ENCODE results near the gene IL17REL.

Gene IL17REL

GRCh38 chr22:50058906-50059880, 46.6 kb upstream of the IL17REL start:
- TF ChIP-seq, protein P1, sequence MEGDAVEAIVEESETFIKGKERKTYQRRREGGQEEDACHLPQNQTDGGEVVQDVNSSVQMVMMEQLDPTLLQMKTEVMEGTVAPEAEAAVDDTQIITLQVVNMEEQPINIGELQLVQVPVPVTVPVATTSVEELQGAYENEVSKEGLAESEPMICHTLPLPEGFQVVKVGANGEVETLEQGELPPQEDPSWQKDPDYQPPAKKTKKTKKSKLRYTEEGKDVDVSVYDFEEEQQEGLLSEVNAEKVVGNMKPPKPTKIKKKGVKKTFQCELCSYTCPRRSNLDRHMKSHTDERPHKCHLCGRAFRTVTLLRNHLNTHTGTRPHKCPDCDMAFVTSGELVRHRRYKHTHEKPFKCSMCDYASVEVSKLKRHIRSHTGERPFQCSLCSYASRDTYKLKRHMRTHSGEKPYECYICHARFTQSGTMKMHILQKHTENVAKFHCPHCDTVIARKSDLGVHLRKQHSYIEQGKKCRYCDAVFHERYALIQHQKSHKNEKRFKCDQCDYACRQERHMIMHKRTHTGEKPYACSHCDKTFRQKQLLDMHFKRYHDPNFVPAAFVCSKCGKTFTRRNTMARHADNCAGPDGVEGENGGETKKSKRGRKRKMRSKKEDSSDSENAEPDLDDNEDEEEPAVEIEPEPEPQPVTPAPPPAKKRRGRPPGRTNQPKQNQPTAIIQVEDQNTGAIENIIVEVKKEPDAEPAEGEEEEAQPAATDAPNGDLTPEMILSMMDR (IDR thresholded peaks at IDR 0.05; ENCODE audit: low read depth, low read length, missing control alignments), result no peak
- H3K4me3 ChIP-seq (ENCODE audit: low read depth, low read length), result no peak overlapping the region
- no peak for DNase-seq (ENCODE audit: low read depth)

- no peak within 1 kb of the TSS for H3K4me3 ChIP-seq (ENCODE audit: low read depth, low read length)
Observed at GRCh38 chr22:50058061-50058905, 45.7 kb upstream of the IL17REL start, which contains the start of gene TTLL8. TSS of gene TTLL8 (minus strand) at chr22:50058298.

DNA sequence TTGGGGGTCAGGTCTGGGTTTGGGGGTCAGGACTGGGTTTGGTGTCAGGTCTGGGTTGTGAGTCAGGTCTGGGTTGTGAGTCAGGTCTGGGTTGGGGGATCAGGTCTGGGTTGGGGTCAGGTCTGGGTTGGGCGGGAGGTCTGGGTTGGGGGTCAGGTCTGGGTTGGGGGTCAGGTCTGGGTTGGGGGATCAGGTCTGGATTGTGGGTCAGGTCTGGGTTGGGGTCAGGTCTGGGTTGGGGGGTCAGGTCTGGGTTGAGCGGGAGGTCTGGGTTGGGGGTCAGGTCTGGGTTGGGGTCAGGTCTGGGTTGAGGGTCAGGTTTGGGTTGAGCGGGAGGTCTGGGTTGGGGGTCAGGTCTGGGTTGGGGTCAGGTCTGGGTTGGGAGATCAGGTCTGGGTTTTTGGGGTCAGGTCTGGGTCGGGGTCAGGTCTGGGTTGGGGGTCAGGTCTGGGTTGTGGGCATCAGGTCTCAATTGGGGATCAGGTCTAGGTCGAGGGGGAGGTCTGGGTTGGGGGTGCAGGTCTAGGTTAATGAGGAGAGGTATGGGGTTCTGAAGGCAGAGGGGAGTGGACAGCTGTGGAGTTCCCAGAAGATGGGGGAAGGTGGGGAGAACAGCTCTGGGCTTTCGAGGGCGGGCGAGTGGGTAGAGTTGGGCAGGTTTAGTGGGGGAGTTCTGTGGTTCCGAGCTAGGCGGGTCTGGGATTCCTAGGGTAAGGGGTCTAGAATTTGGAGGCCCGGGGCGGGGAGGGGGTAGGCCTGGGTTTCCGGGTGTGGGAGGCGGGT, 44.9 kb upstream of the IL17REL start:
- TF ChIP-seq, protein P1 (IDR thresholded peaks at IDR 0.05; ENCODE audit: low read depth, low read length, missing control alignments), result no peak
- no peak overlapping the region for H3K4me3 ChIP-seq (ENCODE audit: low read depth, low read length)
- no peak for DNase-seq (ENCODE audit: low read depth)

More at GRCh38 chr22:50058061-50058905, 45.7 kb upstream of the IL17REL start, which contains the start of gene TTLL8:
- TF ChIP-seq, protein P1 (IDR thresholded peaks at IDR 0.05; ENCODE audit: low read depth, low read length, missing control alignments), result no peak
- no peak for DNase-seq (ENCODE audit: low read depth)

DNA sequence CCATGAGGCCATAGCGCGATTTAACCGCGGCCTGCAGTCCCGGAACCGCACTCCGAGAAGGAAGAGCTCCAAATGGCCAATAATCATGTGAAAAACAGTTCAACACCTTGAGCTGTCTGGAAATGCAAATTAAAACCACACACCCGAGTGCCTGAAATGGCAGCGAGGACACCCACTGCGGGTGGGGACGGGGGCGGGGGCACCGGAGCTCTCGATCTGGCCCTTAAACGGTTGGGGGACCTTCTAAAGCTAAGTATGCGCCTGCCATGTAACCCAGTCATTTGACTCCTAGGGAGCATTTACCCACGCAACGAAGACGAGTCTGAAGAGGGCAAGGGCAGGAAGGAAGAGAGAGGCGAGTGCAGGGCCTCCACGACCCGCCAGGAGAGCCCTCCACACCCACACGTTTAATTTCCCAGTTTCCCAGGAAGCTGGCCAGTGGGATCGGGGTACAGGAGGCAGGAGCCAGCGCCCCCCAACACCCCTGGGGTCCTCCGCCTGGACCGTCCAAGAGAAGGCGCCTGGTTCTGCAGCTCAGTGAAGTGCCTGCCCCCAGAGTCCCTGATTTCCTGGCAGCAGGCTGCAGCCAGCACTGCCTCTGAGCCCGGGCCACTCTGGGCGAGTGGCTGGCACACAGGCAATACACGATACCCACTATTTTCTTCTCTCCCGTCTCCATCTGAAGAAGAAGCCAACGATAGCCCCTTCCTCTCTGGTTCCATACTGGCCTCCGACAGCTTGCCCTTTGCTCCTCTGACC, 43.8 kb upstream of the IL17REL start:
- peak; percentile 5 for DNase-seq (ENCODE audit: low read depth)
- H3K4me3 ChIP-seq (ENCODE audit: low read depth, low read length), result no peak overlapping the region
- TF ChIP-seq, protein P1 (IDR thresholded peaks at IDR 0.05; ENCODE audit: low read depth, low read length, missing control alignments), result no peak

DNA sequence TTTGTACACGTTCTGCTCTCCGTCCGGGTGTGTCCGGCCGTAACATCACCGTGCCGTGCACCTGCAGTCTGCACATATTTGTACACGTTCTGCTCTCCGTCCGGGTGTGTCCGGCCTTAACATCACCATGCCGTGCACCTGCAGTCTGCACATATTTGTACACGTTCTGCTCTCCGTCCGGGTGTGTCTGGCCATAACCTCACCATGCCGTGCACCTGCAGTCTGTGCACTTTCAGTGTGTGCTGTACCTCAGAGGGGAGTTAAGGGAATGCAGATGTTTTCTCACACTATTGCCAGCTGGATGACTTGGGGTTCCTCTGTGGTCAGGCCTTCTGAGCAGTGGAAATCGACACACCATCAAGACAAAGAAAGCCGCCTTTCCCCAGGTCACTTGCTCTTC, 41.3 kb upstream of the IL17REL start:
- TF ChIP-seq, protein P1 (IDR thresholded peaks at IDR 0.05; ENCODE audit: low read depth, low read length, missing control alignments), result no peak
- DNase-seq (ENCODE audit: low read depth), result no peak
- no peak overlapping the region for H3K4me3 ChIP-seq (ENCODE audit: low read depth, low read length)

DNA sequence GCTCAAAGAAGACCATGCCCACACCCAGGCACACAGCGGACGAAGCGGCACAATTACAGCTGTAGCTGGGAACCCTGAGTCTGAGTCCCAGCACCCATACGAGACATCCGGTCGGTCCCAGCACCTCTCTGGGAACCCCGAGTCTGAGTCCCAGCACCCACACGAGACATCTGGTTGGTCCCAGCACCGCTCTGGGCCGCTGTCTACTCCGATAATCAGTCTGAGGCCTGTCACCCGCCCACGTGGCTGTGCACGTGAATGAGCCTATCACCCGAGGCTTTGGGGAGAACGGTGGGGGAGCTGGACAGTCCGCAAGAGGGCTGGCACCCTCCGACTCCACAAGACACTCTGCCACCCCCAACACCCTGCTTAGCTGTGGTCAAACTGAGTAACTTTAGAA, 39.4 kb upstream of the IL17REL start:
- DNase-seq (ENCODE audit: low read depth), result no peak
- TF ChIP-seq, protein P1 (IDR thresholded peaks at IDR 0.05; ENCODE audit: low read depth, low read length, missing control alignments), result no peak
- no peak overlapping the region for H3K4me3 ChIP-seq (ENCODE audit: low read depth, low read length)

All from GM12864 (cell line).